NCI-H2029 (cell line): Measurements from ENCODE around the gene HSD17B3.
"Not testable (repeated sequence)": the region's sequence is repeated elsewhere in the genome, so short reads cannot be mapped to it uniquely, and the experiment has no call there.

Experiments
- DNase-seq: peaks from one replicate; lab custom pipeline; 2025; lab: John Stamatoyannopoulos, UW

Gene HSD17B3

GRCh38 chr9:96236337-96236736 lies 65.6 kb downstream of the HSD17B3 start:
- not testable (repeated sequence) for DNase-seq

- DNase-seq: peak; percentile 28
Observed at GRCh38 chr9:96232539-96233241, 69.3 kb downstream of the HSD17B3 start.

GRCh38 chr9:96232164-96232538 lies 69.8 kb downstream of the HSD17B3 start:
- DNase-seq: no peak

GRCh38 chr9:96230002-96230401 lies 72.0 kb downstream of the HSD17B3 start:
- no peak for DNase-seq

- DNase-seq: no peak
Observed at GRCh38 chr9:96222132-96222531, 79.8 kb downstream of the HSD17B3 start.

- no peak for DNase-seq
Observed at GRCh38 chr9:96219900-96220257, 82.1 kb downstream of the HSD17B3 start.

GRCh38 chr9:96219026-96219899 lies 82.7 kb downstream of the HSD17B3 start:
- peak; percentile 43 for DNase-seq

GRCh38 chr9:96217754-96218693 lies 84.0 kb downstream of the HSD17B3 start:
- peak; percentile 60 for DNase-seq

- no peak for DNase-seq
Observed at GRCh38 chr9:96217294-96217707, 84.7 kb downstream of the HSD17B3 start.

GRCh38 chr9:96216583-96216982 lies 85.4 kb downstream of the HSD17B3 start:
- no peak for DNase-seq

GRCh38 chr9:96215841-96216240 lies 86.1 kb downstream of the HSD17B3 start:
- no peak for DNase-seq

GRCh38 chr9:96214635-96215034 lies 87.3 kb downstream of the HSD17B3 start:
- no peak for DNase-seq

- no peak for DNase-seq
Observed at GRCh38 chr9:96209407-96210271, 92.3 kb downstream of the HSD17B3 start.

GRCh38 chr9:96206156-96206751 lies 95.7 kb downstream of the HSD17B3 start:
- DNase-seq: no peak

GRCh38 chr9:96204853-96205252 lies 97.1 kb downstream of the HSD17B3 start:
- no peak for DNase-seq

GRCh38 chr9:96203867-96204501 lies 98.0 kb downstream of the HSD17B3 start:
- DNase-seq: no peak

- DNase-seq: no peak
Observed at GRCh38 chr9:96202971-96203780, 98.8 kb downstream of the HSD17B3 start.

- no peak for DNase-seq
Observed at GRCh38 chr9:96201140-96201539, 100.8 kb downstream of the HSD17B3 start.

GRCh38 chr9:96199006-96199405 lies 103.0 kb downstream of the HSD17B3 start:
- no peak for DNase-seq
